GM15510 (cell line): ENCODE data around the gene ITPRIP.

Experiments used
- POLR2A ChIP-seq: IDR thresholded peaks from 3 replicates; pipeline ENCODE4 v1.6.1; 2011; ENCODE audit warnings: borderline replicate concordance; ENCODE audit not compliant: insufficient read length; ENCODE audit errors: extremely low read depth

Gene ITPRIP, protein sequence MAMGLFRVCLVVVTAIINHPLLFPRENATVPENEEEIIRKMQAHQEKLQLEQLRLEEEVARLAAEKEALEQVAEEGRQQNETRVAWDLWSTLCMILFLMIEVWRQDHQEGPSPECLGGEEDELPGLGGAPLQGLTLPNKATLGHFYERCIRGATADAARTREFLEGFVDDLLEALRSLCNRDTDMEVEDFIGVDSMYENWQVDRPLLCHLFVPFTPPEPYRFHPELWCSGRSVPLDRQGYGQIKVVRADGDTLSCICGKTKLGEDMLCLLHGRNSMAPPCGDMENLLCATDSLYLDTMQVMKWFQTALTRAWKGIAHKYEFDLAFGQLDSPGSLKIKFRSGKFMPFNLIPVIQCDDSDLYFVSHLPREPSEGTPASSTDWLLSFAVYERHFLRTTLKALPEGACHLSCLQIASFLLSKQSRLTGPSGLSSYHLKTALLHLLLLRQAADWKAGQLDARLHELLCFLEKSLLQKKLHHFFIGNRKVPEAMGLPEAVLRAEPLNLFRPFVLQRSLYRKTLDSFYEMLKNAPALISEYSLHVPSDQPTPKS

DNA sequence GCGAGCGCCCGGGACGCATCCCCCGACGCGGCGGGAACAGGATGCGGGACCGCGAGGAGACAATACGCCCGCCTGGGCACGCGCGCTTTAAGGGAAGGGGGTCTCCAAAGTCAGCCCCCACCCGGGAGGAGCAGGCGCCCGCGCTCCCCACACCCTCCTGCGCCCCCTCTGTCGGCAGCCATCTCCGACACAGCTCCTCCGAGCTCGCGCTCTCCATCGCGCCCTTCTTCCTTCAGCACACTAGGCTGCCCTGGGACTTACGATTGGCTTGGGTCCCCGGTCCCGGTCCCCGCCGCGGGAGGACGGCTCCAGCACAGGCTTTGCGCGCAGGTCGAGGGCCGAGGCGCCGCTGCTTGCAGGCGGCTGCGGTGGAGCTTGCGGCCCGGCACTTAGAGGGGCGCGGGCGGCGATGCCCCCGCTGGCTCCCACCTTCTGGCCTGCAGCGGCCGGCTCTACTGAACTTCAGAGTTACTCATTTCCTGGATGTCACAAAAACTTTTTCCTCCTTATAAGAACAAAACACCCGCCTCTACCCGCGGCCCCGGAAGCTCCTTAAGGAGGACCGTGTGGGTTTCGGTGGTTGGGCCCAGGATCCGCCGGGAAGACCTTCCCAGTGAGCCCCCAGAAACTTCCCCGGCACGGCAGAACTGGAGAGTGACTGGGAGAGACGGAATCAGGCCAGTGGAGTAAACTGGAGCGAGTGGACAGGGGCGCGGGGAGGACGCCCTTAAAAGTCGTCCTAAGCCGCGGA, at the start of gene ITPRIP:
Gene ITPRIP (minus strand): TSS at position 481 of the 751 bp plus-strand sequence. CDS start 22,414 bp downstream, outside the sequence.
- TF ChIP-seq POLR2A: peak; percentile 86

DNA sequence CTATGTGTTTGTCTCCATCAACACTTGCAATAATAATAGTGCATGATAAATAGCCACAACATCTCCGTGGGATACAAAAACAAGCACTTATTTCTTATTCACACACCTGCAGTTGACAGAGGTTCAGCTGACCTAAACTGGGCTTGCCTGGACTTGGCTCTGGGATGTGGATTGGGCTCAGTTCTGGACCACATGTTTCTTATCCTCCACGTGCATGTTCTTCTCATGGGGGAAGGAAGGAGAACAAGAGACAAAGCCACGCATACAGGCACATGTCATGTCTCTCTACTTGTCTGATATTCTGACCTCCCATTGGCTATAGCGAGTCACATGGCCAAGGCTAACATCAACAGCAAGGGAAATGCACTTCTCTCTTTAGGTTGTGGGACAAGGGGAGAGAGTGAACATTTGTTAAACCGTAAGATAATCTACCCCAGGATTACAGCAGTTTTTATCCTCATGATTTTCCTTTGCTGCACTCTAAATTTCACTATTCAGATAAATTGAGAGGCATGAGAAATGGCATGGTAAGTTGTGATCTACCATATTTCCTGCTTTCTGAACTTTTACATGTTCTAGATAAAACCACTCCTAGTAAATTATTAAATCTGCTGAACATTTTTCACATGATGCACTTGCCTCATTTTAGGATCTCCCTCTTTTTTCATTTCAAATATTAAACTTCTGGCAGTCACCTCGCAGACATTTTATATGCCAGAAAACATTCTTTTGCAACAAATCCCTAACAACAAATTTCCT, 49.0 kb upstream of the ITPRIP start:
- no peak for TF ChIP-seq POLR2A

DNA sequence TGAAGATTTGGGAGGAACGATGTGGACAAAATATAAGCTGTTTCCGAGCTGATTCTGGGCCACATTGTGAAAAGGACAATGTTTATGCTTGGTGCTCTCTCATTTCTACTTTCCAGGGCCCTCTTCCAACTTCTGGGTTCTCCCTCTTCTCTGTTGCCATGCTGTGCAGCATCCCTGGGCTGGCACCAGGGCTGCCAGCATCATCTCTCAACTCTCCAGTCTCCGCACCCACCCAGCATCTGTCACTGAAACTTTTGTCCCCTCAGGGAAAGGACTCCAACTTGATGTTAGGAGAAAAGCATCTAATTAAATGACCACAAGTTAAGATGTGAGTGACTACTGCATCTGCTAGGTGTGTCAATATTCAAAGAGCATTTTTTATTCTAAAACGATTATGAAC, 42.1 kb upstream of the ITPRIP start:
- TF ChIP-seq POLR2A: no peak

DNA sequence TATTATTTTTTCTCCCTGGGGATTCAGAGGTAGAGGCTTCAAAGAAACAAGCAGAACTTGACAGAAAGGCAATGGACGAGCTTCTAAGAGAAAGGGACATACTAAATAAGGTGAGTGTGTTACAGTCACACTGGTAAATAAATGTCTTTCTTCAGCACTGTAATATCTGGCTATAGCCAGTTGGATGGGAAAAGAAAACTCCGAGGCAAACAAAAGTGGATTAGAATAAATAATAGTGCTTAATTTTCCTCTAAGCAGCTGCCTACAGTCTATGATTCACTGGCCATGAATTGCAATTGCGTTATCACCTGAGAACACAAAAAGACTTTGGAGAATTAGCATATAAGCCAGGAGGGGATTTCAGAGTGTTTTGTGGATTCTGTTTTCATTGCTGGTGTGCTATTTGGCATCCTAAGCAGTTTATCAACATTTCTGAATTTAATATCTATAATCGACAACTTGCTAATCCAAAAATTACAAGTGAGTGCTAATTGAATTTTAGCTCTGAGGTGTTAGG, 38.6 kb upstream of the ITPRIP start:
- no peak for TF ChIP-seq POLR2A

DNA sequence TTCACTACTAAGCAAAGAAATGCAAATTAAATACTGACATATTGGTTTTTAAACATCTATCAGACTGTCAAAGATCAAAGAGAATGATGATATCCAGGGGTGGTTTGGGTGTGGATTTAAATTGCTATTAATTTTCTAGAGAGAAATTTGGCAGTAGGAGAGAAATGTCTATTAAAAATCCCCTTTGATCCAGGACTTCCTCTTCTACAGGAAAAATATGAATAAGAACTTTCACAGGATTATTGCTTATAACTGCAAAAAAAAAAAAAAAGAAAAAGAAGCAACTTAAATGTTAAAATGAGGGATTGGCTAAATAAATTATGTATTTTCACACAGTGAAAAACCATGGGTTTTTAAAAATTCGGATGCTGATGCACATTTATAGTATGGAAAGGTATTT, 36.3 kb upstream of the ITPRIP start:
- no peak for TF ChIP-seq POLR2A

DNA sequence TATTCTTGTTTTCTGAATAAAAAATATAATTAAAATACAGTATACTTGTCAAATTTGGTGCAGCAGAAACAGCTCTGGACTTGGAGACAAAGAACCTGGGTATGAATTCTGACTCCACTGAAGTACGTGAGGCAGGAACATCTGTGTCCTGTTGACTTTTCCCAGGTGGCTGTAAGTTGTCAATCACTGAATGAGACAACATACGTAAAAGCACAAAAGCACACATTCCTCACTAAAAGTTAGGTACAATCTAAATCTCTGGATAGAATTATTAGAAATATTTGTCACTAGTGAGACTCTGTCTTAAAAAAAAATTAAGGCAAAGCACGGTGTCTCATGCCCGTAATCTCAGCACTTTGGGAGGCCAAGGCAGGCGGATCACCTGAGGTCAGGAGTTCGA, 33.5 kb upstream of the ITPRIP start:
- no peak for TF ChIP-seq POLR2A

DNA sequence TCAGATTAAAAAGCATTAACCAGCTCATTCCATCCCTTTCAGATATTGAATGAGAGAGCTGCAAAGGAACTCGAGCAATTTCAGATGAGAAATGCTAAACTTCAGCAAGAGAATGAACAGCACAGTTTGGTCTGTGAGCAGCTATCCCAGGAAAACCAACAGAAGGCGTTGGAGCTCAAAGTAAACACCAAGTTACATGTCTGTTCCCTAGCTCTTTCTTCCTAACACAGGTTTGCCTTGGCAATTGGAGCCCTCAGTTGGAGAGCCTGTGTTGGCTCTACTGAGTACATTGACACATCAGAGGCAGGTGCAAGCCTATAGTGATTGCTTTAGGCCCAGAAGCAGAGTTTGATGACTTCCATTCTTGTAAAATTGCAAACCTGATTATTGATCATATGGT, 30.1 kb upstream of the ITPRIP start:
- no peak for TF ChIP-seq POLR2A

DNA sequence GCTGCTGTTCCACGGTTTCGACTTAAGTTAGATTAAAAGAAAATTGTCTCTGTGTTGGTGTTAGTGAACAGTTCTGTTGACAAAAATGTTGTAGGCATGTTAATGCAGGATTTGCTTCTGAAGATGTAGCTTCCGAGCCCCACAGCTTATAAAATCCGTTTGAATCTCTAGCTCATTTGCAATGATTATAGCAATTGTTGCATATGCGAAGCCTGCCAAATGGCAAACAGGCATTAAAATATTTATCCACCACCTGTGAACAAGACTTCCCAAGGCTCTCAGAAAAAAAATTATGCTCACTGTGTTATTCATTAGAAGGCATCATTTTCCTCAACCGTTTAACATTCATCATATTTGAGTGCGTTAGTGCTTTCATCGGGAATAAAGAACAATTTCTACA, 29.6 kb upstream of the ITPRIP start:
- no peak for TF ChIP-seq POLR2A

DNA sequence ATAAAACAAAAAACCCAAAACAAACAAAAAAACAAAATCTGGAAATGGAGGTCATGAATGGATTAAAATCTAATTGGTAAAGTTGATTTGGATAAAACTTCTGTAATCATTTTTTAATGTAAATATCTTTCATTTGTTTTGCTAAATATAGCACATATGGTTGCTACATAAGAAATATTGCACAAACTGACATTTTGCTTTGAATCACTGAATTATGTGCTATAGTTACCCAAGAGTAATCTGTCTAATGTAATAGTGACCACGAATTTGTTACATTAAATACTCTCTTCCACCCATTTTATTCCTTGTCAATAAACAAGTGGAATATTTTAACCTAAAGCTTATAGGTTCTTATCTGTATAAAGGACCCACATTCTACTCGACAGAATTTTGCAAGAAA, 21.5 kb upstream of the ITPRIP start:
- TF ChIP-seq POLR2A: no peak

DNA sequence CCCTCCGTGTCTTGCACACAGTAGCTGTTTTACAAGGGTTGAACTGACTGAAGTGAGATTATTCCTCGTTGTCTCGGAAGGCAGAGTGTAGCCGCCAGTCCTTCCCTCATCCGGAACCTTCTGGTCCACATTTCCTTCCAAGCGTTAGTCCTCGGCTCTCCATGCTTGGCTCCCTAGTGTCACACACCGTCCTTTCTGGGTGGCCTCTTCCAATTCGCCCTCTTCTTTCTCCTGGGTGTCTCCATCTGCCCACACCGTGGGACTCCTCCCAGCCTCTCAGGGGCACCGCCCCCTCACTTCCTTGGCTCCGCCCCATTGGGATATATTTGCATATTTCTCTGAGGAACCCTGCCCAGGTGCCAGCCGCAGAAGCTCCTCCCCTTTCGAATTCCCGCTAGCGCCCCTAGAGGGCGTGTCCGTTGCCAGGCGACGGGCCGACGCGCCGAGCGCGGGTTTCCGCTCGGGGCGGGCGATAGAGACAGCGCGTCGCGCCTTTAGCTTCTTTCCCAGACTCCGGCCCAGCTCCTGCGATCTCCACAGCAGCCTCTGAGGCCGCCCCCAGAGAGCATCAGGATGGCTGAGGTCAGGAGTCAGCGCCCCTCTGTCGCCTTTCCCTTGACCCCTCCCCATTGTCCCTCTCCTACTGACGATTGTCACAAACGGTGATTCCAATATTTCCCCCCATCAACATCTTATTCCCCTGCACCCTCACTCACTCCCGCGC, 15.2 kb upstream of the ITPRIP start, which contains the start of gene CFAP58:
Gene CFAP58 (plus strand): TSS at position 509 of the 724 bp plus-strand sequence. CDS start 65 bp downstream, at position 574.
- TF ChIP-seq POLR2A: no peak

DNA sequence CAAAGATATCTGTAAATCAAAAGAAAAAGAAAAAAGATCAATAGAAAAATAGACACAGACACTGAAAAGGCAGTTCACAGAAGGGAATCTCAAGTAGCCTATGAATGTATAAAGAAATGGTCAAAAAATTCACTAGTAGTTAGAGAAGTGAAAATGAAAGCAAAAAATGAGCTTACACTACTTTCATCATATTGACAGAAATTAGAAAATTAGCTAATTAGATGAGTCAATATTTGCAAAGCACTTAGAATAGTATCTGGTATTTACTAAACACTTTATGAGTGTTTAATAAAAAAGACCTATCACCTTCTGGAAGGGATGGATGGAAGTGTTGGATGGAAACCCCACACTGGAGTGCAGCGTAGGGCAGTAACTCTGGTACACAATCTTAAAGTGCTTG, 13.7 kb upstream of the ITPRIP start:
- no peak for TF ChIP-seq POLR2A

DNA sequence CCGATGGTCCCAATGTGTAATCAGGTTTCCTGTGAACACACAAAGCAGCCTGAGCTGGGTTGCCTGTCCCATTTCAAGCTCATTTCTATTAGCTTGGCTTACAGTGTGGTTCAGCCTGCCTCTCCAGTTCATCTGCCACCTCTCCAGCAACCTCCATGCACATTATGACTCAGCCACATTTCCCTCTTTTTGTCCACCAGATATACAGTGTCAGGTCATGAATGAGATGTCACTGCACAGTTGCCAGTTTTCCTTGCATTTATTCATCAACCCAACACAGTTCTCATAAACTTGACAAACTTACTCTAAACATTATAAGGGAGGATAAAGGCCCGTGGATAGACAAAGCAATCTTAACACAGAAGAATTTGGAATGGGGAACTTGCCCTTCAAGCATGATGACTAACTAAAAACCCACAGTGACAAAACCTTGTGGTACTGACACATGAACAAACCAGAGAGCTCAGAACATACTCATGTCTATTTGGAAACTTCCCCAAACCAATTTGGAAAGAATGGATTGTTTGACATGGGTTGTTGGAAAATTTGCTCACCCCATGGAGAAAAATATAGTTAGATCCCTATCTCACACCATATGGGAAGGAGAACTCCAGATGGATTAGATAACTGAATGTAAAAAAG, 12.9 kb upstream of the ITPRIP start:
- no peak for TF ChIP-seq POLR2A

DNA sequence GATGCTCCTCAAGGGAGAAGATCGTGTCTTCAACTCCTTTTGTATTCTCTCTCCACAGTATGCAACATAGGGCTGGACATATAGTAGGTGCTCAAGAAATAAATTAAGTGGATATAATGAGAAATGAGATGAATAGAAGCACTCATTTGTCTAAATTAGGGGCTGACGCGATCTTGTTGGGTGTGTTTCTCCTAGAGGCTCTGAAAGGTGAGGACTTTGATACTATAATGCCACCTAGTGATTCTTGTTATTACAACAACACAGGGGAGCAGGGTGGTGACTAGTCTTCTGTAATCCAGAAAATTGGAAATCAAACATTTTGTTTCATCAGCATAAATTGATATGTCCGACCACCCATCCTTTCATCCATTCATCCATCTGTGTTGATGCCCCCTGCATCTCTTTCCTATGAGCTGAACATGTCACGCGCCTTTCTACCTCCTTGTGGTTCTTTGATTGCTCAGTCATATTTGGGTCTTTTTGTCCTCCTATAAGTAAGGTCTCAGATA, 11.9 kb upstream of the ITPRIP start:
- no peak for TF ChIP-seq POLR2A
